HepG2 (cell line): ENCODE results near the gene GARS1. TPM values are rescaled to one million over a fixed set of nuclear protein-coding genes. Genes with fewer than 3 reads are reported as not detected.

Source experiments
- ATAC-seq: fragments of 200-7000 bp; cut with Tn5 transposase; 3 replicates; pipeline ENCODE4 v1.9.1; 2020; ENCODE audit warnings: mild to moderate bottlenecking, moderate library complexity
- BruUV-seq: library from RNA; stranded (reverse); fragments of 400-500 nt; replicated peaks from 2 replicates; lab custom pipeline; 2021; lab: Mats Ljungman, UMichigan
- CTCF ChIA-PET: fragments of 300-600 bp; formaldehyde crosslinking; extraction: SDS; loops from one replicate; lab custom pipeline; 2021; ENCODE audit warnings: low total read pairs, inconsistent platforms, low intra/inter-chr PET ratio; lab: Yijun Ruan, JAX
- POLR2A ChIA-PET: fragments of 350-600 bp; sonication (Branson Sonifier 250); formaldehyde crosslinking; loops from one replicate; lab custom pipeline; 2020; ENCODE audit warnings: antibody characterized with exemption, inconsistent platforms; lab: Yijun Ruan, JAX
- DNase-seq: peaks from one replicate; pipeline ENCODE4 v3.0.0-alpha.2; 2015; ENCODE audit warnings: low spot score
- FAIRE-seq: peaks from 3 replicates; lab custom pipeline; 2011; peaks lifted over from hg19 to GRCh38; lab: Jason Lieb, UNC
- H2AFZ ChIP-seq: one replicate; pipeline ENCODE4 v1.6.1; 2011; ENCODE audit warnings: low read length, inconsistent platforms
- H3K27ac ChIP-seq: fragments of 300-600 bp; 3 replicates; pipeline ENCODE4 v1.8.0; 2011; ENCODE audit warnings: mixed run types, mild to moderate bottlenecking, mixed read lengths, low read length, inconsistent platforms; ENCODE audit not compliant: insufficient read depth; ENCODE audit errors: extremely low read length
- H3K27me3 ChIP-seq, 2 experiments: fragments of 200-600 bp in 1 of 2; 2 replicates in 1 of 2; 3 replicates in 1 of 2; pipeline versions ENCODE4 v1.6.0 to v1.8.0; 2011; ENCODE audit warnings: low read length in 2 of 2, mild to moderate bottlenecking in 2 of 2, moderate library complexity in 2 of 2, inconsistent platforms in 1 of 2; ENCODE audit not compliant: insufficient read depth in 2 of 2, control insufficient read depth in 1 of 2
- H3K36me3 ChIP-seq, 2 experiments: fragments of 200-600 bp in 1 of 2; replicated peaks in 1 of 2; 2 replicates in 1 of 2; 3 replicates in 1 of 2; pipeline versions ENCODE4 v1.5.1 to v1.8.0; 2011; ENCODE audit warnings: low read length in 2 of 2, inconsistent platforms in 1 of 2; ENCODE audit not compliant: insufficient read depth in 2 of 2, control insufficient read depth in 1 of 2
- H3K4me1 ChIP-seq: 2 replicates; pipeline ENCODE4 v1.5.1; 2012; ENCODE audit warnings: low read length, inconsistent platforms; ENCODE audit not compliant: insufficient read depth
- H3K4me2 ChIP-seq: 2 replicates; pipeline ENCODE4 v1.6.0; 2011; ENCODE audit warnings: low read depth, low read length, inconsistent platforms
- H3K4me3 ChIP-seq, 3 experiments: fragments of 200-600 bp in 1 of 3; sonication (generic), shearing (Covaris generic) in 1 of 3; replicated peaks in 1 of 3; 2 replicates each; pipeline ENCODE4 v1.5.1; 2011 to 2016; ENCODE audit warnings: low read length in 3 of 3, inconsistent platforms in 2 of 3, low read depth in 2 of 3, mild to moderate bottlenecking in 2 of 3, control low read depth in 1 of 3, mixed read lengths in 1 of 3; ENCODE audit not compliant: insufficient read depth in 1 of 3
- H3K79me2 ChIP-seq: one replicate; pipeline ENCODE4 v1.6.1; 2011; ENCODE audit warnings: low read length, inconsistent platforms; ENCODE audit not compliant: insufficient read depth
- H3K9ac ChIP-seq: 2 replicates; pipeline ENCODE4 v1.6.0; 2011; ENCODE audit warnings: mild to moderate bottlenecking, low read depth, low read length, inconsistent platforms; ENCODE audit not compliant: insufficient read depth
- H3K9me3 ChIP-seq: 2 replicates; pipeline ENCODE4 v1.5.1; 2012; ENCODE audit warnings: mild to moderate bottlenecking, low read length
- H4K20me1 ChIP-seq: 2 replicates; pipeline ENCODE4 v1.6.0; 2011; ENCODE audit warnings: inconsistent platforms, mild to moderate bottlenecking, low read length, moderate library complexity; ENCODE audit not compliant: insufficient read depth
- GPBP1L1 ChIP-seq: sonication (generic); formaldehyde crosslinking; IDR thresholded peaks from 2 replicates; pipeline ENCODE4 v1.5.0; 2020; ENCODE audit warnings: mild to moderate bottlenecking, missing genetic modification reagents
- ISX ChIP-seq: sonication (generic); formaldehyde crosslinking; conservative IDR thresholded peaks from 2 replicates; pipeline ENCODE4 v1.5.0; 2020; ENCODE audit warnings: missing genetic modification reagents
- MYPOP ChIP-seq: sonication (generic); formaldehyde crosslinking; IDR thresholded peaks from 2 replicates; pipeline ENCODE4 v1.8.1; 2023; ENCODE audit warnings: mild to moderate bottlenecking, moderate library complexity, missing genetic modification reagents
- RNF219 ChIP-seq: sonication (generic); formaldehyde crosslinking; IDR thresholded peaks from 2 replicates; pipeline ENCODE4 v1.5.0; 2020; ENCODE audit warnings: mild to moderate bottlenecking, missing genetic modification reagents
- ZBTB3 ChIP-seq: sonication (generic); formaldehyde crosslinking; IDR thresholded peaks from 2 replicates; pipeline ENCODE4 v1.4.0; 2020; ENCODE audit warnings: low read depth, mild to moderate bottlenecking, moderate library complexity, missing genetic modification reagents, borderline replicate concordance
- ZNF121 ChIP-seq: sonication (generic); formaldehyde crosslinking; IDR thresholded peaks from 2 replicates; pipeline ENCODE4 v1.5.0; 2020; ENCODE audit warnings: mild to moderate bottlenecking, missing genetic modification reagents
- ZNF709 ChIP-seq: sonication (generic); formaldehyde crosslinking; IDR thresholded peaks from 2 replicates; pipeline ENCODE4 v1.5.0; 2020; ENCODE audit warnings: mild to moderate bottlenecking, missing genetic modification reagents
- WGBS: methylation state at CpG from one replicate; pipeline ENCODE4 v1.1.6; 2017; ENCODE audit warnings: low lambda C conversion rate; 5-methylcytosine and 5-hydroxymethylcytosine counted together
- in situ Hi-C: cut with HindIII; loops from 2 replicates; pipeline ENCODE4 v1.10.0; 2017; ENCODE audit warnings: low pct_unique_long_range_greater_than_20kb; ENCODE audit not compliant: extremely low pct_ligation_motif_present
- intact Hi-C: fragments of 100-400 bp; cut with micrococcal nuclease; formaldehyde crosslinking; loops from one replicate; pipeline ENCODE4 v1.10.0; 2022; ENCODE audit not compliant: unreplicated experiment
- polyA plus RNA-seq, 8 experiments: library from polyadenylated mRNA; depleted of rRNA in 3 of 8; stranded (reverse) in 7 of 8; unstranded in 1 of 8; fragments of >200 nt; fragmentation: Illumina TruSeq in 4 of 8; extraction: Trizol in 4 of 8; gene quantifications; 2 replicates each; pipeline versions ENCODE4 v1.2.1 to v1.2.3, GENCODE V29; 2011 to 2016; ENCODE audit warnings: low read depth in 4 of 8, missing spikeins in 1 of 8, mixed read lengths in 1 of 8; ENCODE audit not compliant: insufficient read depth in 1 of 8
- total RNA-seq, 5 experiments: library from RNA; depleted of rRNA; stranded (reverse); fragments of >200 nt; fragmentation: Illumina TruSeq; extraction: Trizol; gene quantifications; 2 replicates each; pipeline ENCODE4 v1.2.3, GENCODE V29; 2016; ENCODE audit warnings: low read depth in 1 of 5

Gene GARS1
- total and polyA plus RNA-seq, 2 of the 13 experiments (the other 11 are each of a cell fraction or from before 2014, with no cell fraction given), result 140 to 460 TPM

GRCh38 chr7:30617359-30617758 is 22.7 kb downstream of the GARS1 start (continued):
- no peak for TF ChIP-seq RNF219
- TF ChIP-seq MYPOP, result no peak
- TF ChIP-seq, all 625 proteins: peak for 0

GRCh38 chr7:30618080-30618676 is 23.5 kb downstream of the GARS1 start:
- 0 out of 2 replicates have a peak, but pooled peaks cover 5% of the 10 kb centered on the region for H3K4me1 ChIP-seq
- DNase-seq, result no peak
- TF ChIP-seq ZBTB3 (CRISPR knock-in tag) (no peak), ISX (CRISPR knock-in tag) (no peak), ZNF121 (CRISPR knock-in tag) (0 out of 2 replicates have a peak, but pooled peaks have one; percentile 37), ZNF709 (no peak), GPBP1L1 (CRISPR knock-in tag) (no peak)
- WGBS, result 97% methylated on average over 4 of the region's 4 CpGs
- no peak overlapping the region for H3K4me2 ChIP-seq
- H3K9ac ChIP-seq, result no peak overlapping the region
- no peak for ATAC-seq
- FAIRE-seq, result no peak
- peaks cover 18% of the 10 kb centered on the region for H3K79me2 ChIP-seq
- no peak overlapping the region for H3K27ac ChIP-seq
- no peaks in the 10 kb centered on the region for H3K9me3 ChIP-seq
- peaks cover 29% of the 10 kb centered on the region for H4K20me1 ChIP-seq
- no peak overlapping the region for H3K4me3 ChIP-seq
- ChIA-PET POLR2A (no interaction called here), CTCF (no interaction called here)
- in situ Hi-C loops, result loop anchor here (5.0 kb wide), 1 partner anchor 49 kb away; no protein-coding TSS in a partner anchor
- intact Hi-C loops, result no loop called here
- no peaks in the 10 kb centered on the region for H3K27me3 ChIP-seq
- H3K36me3 ChIP-seq, result peaks cover 32 to 84% of the 10 kb centered on the region in 2 experiments
- H2AFZ ChIP-seq, result no peak overlapping the region
- no TSS peak for BruUV-seq
